LNCAP (cell line): ENCODE data around the gene GLT8D2.

Experiments
- TF ChIP-seq, protein P1 (sequence below): fragments of 450-650 bp; IDR thresholded peaks from 2 replicates; pipeline ENCODE4 v1.5.1; 2017; ENCODE audit warnings: mild to moderate bottlenecking

GLT8D2 gene

DNA sequence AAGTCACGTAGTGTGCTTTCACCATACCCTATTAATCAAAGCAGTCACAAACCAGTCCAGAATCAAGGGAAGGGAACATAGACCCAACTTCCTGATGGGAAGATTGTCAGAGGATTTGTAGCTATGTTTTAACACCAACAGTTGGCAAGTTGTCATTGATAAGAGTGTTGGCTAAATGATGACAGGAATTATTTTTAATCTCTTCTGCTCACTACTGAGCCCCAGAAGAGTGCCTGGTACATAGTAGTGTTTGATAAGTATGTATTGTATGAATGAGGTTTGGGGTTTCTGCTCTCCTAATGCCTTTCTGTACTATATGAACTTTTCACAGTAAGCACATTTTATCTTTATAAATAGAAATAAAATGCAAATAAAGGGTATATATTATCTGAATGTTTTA lies 29.0 kb upstream of the GLT8D2 start:
- TF ChIP-seq, protein P1, sequence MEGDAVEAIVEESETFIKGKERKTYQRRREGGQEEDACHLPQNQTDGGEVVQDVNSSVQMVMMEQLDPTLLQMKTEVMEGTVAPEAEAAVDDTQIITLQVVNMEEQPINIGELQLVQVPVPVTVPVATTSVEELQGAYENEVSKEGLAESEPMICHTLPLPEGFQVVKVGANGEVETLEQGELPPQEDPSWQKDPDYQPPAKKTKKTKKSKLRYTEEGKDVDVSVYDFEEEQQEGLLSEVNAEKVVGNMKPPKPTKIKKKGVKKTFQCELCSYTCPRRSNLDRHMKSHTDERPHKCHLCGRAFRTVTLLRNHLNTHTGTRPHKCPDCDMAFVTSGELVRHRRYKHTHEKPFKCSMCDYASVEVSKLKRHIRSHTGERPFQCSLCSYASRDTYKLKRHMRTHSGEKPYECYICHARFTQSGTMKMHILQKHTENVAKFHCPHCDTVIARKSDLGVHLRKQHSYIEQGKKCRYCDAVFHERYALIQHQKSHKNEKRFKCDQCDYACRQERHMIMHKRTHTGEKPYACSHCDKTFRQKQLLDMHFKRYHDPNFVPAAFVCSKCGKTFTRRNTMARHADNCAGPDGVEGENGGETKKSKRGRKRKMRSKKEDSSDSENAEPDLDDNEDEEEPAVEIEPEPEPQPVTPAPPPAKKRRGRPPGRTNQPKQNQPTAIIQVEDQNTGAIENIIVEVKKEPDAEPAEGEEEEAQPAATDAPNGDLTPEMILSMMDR = no peak

DNA sequence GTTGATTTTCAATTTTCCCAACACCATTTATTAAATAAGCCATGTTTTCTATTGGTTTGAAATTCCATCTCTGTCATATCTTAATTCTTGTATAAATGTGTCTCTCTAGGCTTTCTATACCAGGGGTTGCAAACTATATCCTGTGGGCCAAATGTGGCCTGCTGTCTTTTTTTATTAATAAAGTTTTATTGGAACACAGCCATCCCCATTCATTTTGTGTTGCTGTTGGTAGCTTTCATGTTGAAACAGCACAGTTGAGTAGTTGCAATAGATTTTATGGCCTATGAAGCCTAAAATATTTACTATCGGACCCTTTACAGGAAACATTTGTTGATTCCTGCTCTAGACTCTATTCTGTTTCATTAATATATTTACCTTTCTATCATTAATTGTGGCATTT lies 23.7 kb upstream of the GLT8D2 start:
- TF ChIP-seq, protein P1 = no peak

DNA sequence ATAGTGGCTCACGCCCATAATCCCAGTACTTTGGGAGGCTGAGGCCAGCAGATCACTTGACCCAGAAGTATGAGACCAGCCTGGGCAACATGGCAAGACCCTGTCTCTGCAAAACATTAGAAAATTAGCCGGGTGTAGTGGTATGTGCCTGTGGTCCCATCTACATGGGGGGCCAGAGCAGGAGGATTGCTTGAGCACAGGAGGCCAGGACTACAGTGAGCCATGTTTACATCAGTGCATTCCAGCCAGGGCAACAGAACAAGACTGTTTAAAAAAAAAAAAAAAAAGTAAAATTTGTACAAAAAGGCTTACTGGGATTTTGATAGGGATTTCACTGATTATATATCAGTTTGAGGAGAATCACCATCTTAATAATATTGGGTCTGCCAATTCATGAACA lies 22.1 kb upstream of the GLT8D2 start:
- TF ChIP-seq, protein P1 = no peak

DNA sequence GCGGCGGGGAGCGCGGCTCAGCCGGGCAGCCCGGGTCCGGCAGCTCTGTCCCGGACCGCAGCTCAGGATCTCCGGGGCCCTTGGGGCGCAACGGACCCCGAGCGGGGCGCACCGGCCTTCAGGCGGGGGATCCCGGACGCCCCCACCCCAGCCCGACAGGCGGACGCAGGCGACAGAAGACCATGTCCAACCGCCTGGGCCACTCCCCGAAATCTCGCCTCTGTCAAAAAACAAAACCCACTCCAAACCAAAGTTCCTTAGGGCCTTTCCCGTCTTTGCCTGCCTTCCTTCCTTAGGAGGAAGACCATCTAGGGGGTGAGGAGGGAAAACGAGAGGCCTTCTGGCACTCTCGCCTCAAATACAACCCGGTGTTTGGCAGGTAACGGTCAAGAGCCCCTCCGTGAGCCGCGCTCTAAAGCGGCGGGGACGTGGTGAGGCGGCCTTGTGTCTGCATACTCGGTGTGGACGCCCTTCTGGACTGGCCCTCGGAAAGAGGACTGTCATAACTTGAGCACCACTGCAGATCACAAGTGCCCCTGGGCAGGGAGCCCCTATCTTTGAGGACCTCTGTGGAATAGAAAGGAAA lies 14.9 kb upstream of the GLT8D2 start:
- TF ChIP-seq, protein P1 = no peak

DNA sequence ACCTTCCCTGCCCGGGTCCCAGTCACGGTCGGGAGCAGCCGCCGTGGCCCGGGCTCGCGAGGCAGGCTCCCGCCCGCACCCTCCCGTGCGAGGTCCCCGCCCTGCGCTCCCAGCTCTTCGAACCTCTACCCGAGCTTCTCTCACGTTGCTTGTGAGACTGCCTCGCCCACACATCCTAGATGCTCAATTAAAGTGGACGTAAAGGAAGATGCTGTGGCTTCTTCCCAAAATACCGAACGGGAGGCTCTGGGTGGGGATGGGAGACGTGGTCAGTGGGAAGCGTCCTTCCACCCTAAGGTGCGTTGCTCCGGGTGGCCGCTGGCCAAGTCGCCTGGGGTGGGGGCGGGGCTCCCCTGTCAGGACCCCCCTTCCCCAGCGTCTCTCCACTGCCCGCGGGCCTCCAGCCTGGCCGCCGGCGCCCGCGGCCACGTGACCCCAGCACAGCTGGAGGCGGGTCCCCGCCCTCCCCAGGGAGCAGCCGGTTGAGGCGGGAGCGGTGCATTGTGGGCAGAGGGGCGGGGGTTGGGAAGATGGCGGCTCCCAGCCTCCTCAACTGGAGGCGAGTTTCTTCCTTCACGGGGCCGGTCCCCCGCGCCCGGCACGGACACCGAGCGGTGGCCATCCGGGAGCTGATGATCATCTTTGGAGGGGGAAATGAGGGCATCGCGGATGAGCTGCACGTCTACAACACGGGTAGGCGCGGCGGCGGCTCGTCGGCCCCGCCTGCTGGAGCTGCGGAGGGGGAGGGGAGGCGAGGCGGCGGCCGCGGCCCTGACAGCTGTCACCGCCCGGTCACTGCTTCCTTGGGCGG lies 14.2 kb upstream of the GLT8D2 start, which contains the start of gene HCFC2:
Gene HCFC2 (plus strand): TSS at position 501 of the 811 bp plus-strand sequence. CDS start 30 bp downstream, at position 531.
- TF ChIP-seq, protein P1 = no peak

DNA sequence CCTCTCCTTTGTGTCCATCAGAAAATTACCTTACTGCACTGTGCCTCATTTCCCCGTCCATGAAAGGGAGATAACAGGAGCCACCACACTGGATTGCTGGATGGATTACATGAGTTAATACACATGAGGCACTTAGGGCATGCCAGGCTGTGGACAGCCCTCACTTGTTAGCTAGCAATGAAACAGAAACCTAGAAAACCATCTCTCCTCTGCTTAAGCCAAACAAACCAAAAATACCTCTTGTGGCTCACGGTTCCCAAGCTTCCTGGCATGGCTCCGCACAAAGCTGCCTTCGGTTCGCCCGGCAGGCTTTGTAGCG lies 13.7 kb upstream of the GLT8D2 start:
- TF ChIP-seq, protein P1 = no peak

DNA sequence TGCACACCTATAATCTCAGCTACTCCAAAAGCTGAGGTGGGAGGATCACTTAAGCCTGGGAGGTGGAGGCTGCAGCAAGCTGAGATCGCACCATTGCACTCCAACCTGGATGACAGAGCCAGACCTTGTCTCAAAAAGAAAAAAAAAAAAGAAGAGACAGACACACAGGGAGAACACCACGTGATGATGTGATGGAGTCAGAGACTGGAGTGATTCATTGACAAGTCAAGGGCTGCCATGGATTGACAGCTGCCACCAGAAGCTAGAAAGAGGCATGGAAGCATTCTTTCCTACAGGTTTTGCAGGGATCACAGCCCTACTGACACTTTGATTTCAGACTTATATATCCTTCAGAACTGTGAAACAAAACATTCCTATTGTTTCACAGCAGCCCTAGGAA lies 10.8 kb upstream of the GLT8D2 start:
- TF ChIP-seq, protein P1 = no peak
